Measurements from ENCODE around the gene ALKBH4.

DNA sequence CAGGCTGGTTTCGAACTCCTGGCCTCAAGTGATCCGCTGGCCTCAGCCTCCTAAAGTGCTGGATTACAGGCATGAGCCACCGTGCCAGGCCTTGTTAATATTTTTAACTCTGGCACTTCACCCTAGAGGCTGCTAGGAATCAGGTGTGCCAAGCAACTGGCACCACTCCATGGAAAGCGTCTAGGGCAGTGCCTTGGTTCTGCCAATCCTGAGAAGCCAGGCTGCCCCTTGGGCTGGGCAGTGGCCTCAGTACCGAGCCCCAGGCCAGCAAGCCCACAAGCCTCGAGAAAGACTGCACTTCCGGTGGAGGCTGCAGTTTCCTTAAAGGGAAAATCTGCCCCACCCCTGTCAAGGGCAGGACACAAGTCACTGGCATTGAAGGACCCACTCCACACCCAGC lies 11.3 kb downstream of the ALKBH4 start:
- TF ChIP-seq, protein P1, sequence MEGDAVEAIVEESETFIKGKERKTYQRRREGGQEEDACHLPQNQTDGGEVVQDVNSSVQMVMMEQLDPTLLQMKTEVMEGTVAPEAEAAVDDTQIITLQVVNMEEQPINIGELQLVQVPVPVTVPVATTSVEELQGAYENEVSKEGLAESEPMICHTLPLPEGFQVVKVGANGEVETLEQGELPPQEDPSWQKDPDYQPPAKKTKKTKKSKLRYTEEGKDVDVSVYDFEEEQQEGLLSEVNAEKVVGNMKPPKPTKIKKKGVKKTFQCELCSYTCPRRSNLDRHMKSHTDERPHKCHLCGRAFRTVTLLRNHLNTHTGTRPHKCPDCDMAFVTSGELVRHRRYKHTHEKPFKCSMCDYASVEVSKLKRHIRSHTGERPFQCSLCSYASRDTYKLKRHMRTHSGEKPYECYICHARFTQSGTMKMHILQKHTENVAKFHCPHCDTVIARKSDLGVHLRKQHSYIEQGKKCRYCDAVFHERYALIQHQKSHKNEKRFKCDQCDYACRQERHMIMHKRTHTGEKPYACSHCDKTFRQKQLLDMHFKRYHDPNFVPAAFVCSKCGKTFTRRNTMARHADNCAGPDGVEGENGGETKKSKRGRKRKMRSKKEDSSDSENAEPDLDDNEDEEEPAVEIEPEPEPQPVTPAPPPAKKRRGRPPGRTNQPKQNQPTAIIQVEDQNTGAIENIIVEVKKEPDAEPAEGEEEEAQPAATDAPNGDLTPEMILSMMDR (IDR thresholded peaks at IDR 0.05), result no peak
- no peak for TF ChIP-seq POLR2A (IDR thresholded peaks at IDR 0.05)

All from heart left ventricle (tissue), 13 donors.